ENCODE data around the gene KIFC3.
"Not testable (repeated sequence)": the region's sequence is repeated elsewhere in the genome, so short reads cannot be mapped to it uniquely, and the experiment has no call there.

KIFC3 gene

DNA sequence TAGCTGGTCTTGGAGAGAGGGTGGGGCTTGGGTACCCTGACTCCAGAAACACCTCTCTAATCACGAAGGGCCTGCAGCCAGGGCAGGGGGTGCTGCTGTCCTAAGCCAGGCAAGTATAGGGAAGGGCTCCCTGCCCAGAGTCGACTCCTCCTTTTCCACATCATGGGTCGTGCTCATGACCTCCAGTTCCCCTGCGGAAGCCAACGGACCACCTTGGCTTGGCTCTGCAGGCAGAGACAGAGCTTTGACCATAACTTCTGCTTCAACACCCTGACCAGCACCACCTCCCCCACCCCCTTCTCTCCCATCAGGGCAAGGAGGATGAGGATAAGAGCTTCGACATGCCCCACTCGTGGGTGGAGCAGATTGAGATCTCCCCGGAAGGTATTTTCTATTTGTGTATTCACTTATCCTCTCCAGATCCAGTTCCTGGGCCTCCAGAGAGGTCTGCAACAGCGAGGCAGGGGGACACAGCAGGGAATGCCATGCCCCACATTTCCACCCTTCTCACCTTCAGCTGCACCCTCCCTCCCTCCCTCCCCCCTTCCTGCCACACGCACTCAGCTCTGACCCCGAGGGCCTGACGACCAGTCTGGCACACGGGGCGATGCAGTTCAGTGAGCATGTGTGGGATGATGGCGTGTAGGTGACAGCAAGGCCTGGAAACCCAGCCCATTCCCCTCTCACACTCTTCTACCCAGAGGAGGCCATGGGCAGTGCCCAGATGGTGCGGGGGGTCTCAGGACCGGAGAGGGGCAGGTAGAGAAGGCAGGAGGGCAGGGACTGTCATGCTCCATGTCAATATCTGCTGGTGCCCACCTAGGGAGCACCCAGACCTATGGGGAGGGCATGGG lies 80.7 kb downstream of the KIFC3 start:
- DNase-seq (ENCODE audit: low read depth, low spot score): no peak
- H3K4me3 ChIP-seq (ENCODE audit: low read depth, low read length): no peak overlapping the region
- TF ChIP-seq, protein P1, sequence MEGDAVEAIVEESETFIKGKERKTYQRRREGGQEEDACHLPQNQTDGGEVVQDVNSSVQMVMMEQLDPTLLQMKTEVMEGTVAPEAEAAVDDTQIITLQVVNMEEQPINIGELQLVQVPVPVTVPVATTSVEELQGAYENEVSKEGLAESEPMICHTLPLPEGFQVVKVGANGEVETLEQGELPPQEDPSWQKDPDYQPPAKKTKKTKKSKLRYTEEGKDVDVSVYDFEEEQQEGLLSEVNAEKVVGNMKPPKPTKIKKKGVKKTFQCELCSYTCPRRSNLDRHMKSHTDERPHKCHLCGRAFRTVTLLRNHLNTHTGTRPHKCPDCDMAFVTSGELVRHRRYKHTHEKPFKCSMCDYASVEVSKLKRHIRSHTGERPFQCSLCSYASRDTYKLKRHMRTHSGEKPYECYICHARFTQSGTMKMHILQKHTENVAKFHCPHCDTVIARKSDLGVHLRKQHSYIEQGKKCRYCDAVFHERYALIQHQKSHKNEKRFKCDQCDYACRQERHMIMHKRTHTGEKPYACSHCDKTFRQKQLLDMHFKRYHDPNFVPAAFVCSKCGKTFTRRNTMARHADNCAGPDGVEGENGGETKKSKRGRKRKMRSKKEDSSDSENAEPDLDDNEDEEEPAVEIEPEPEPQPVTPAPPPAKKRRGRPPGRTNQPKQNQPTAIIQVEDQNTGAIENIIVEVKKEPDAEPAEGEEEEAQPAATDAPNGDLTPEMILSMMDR (IDR thresholded peaks at IDR 0.05; ENCODE audit: low read depth, low read length): no peak
- in situ Hi-C loops (cut with HindIII; ENCODE audit: low sequenced_read_pairs): no loop called here

DNA sequence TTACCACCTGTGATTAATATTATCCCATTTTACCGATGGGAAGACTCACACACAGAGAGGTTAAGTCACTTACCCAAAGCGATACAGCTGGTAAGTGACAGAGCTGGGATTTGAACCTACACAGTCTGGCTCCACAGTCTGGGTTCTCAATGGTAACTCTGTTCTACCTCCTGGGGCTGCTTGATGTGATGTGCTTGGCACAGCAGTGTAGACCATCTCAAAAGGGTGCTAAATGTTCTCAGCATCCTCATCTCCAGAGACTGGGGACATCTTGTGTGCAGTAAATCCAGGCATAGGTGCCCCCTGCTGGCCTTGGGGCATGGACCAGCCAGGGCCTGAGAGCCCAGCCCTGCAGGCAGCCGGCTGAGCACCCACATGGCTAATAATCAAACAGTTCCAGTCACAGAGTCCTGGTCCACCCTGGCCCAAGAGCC lies 82.1 kb downstream of the KIFC3 start:
- peak; percentile 50 for DNase-seq (ENCODE audit: low read depth, low spot score)
- in situ Hi-C loops (cut with HindIII; ENCODE audit: low sequenced_read_pairs): no loop called here
- H3K4me3 ChIP-seq (ENCODE audit: low read depth, low read length): no peak overlapping the region
- TF ChIP-seq, protein P1 (IDR thresholded peaks at IDR 0.05; ENCODE audit: low read depth, low read length): peak; percentile 75

- in situ Hi-C loops (cut with HindIII; ENCODE audit: low sequenced_read_pairs): no loop called here
- H3K4me3 ChIP-seq (ENCODE audit: low read depth, low read length): no peak overlapping the region
- DNase-seq (ENCODE audit: low read depth, low spot score): no peak
- TF ChIP-seq, protein P1 (IDR thresholded peaks at IDR 0.05; ENCODE audit: low read depth, low read length): no peak
Observed at GRCh38 chr16:57714047-57714446, 88.2 kb downstream of the KIFC3 start.

- TF ChIP-seq, protein P1 (IDR thresholded peaks at IDR 0.05; ENCODE audit: low read depth, low read length): no peak
- in situ Hi-C loops (cut with HindIII; ENCODE audit: low sequenced_read_pairs): no loop called here
Observed at GRCh38 chr16:57713596-57713995, 88.7 kb downstream of the KIFC3 start.

GRCh38 chr16:57712569-57712968 lies 89.7 kb downstream of the KIFC3 start:
- H3K4me3 ChIP-seq (ENCODE audit: low read depth, low read length); DNase-seq (ENCODE audit: low read depth, low spot score); in situ Hi-C loops (cut with HindIII; ENCODE audit: low sequenced_read_pairs): not testable (repeated sequence)

More at GRCh38 chr16:57713596-57713995, 88.7 kb downstream of the KIFC3 start:
- DNase-seq (ENCODE audit: low read depth, low spot score): no peak
- no peak overlapping the region for H3K4me3 ChIP-seq (ENCODE audit: low read depth, low read length)

DNA sequence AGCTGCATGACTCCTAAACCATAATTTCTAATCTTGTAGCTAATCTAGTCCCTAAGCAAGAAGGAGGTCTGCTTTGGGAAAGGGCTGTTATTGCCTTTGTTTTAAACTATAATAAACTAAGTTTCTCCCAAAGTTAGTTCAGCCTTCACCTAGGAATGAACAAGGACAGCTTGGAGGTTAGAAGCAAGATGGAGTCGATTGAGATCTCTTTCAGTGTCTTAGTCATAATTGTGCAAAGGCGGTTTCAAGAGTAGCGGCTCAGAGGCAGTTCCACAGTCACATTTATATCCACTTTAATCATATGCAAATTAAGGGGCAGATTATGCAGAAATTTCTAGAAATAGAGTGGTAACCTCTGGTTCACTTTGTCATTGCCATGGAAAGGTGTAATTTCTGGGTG lies 90.3 kb downstream of the KIFC3 start:
- DNase-seq (ENCODE audit: low read depth, low spot score): no peak
- H3K4me3 ChIP-seq (ENCODE audit: low read depth, low read length): no peak overlapping the region
- in situ Hi-C loops (cut with HindIII; ENCODE audit: low sequenced_read_pairs): no loop called here
- TF ChIP-seq, protein P1 (IDR thresholded peaks at IDR 0.05; ENCODE audit: low read depth, low read length): no peak

- in situ Hi-C loops (cut with HindIII; ENCODE audit: low sequenced_read_pairs): no loop called here
Observed at GRCh38 chr16:57711346-57711745, 90.9 kb downstream of the KIFC3 start.

More at GRCh38 chr16:57711346-57711745, 90.9 kb downstream of the KIFC3 start:
- H3K4me3 ChIP-seq (ENCODE audit: low read depth, low read length): no peak overlapping the region
- no peak for DNase-seq (ENCODE audit: low read depth, low spot score)
- TF ChIP-seq, protein P1 (IDR thresholded peaks at IDR 0.05; ENCODE audit: low read depth, low read length): no peak
